IMR-90 (cell line): ENCODE results near the gene SPTB. TPM values are rescaled to one million over a fixed set of nuclear protein-coding genes. Genes with fewer than 3 reads are reported as not detected.

Experiments
- ATAC-seq: fragments of 200-7000 bp; cut with Tn5 transposase; 2 replicates; pipeline ENCODE4 v1.9.1; 2020; ENCODE audit warnings: low read depth, mild to moderate bottlenecking, moderate library complexity
- BruUV-seq: library from RNA; stranded (reverse); fragments of 400-500 nt; replicated peaks from 2 replicates; lab custom pipeline; 2021; lab: Mats Ljungman, UMichigan
- CTCF ChIA-PET: fragments of 300-600 bp; formaldehyde crosslinking; extraction: SDS; loops from one replicate; lab custom pipeline; 2021; ENCODE audit warnings: antibody characterized with exemption; lab: Yijun Ruan, JAX
- POLR2A ChIA-PET: fragments of 300-600 bp; sonication (Branson Sonifier 250); formaldehyde crosslinking; loops from one replicate; lab custom pipeline; 2022; ENCODE audit warnings: antibody characterized with exemption; ENCODE audit not compliant: unreplicated experiment; lab: Charles Lee
- DNase-seq: peaks from one replicate; pipeline ENCODE4 v3.0.0; 2013
- H2AFZ ChIP-seq: replicated peaks from 2 replicates; pipeline ENCODE3; 2013; ENCODE audit warnings: low read length, mild to moderate bottlenecking; ENCODE audit not compliant: poor library complexity
- H2AK5ac ChIP-seq: 2 replicates; pipeline ENCODE4 v1.6.1; 2013; ENCODE audit warnings: low read depth, low read length, inconsistent platforms
- H2AK9ac ChIP-seq: replicated peaks from 2 replicates; pipeline ENCODE3; 2013; ENCODE audit warnings: mild to moderate bottlenecking, low read depth, low read length, moderate library complexity; ENCODE audit not compliant: poor library complexity
- H2BK120ac ChIP-seq: 2 replicates; pipeline ENCODE4 v1.6.1; 2013; ENCODE audit warnings: low read depth, low read length, inconsistent platforms
- H2BK15ac ChIP-seq: 3 replicates; pipeline ENCODE4 v1.6.1; 2013; ENCODE audit warnings: low read depth, low read length, inconsistent platforms
- H2BK20ac ChIP-seq: 2 replicates; pipeline ENCODE4 v1.6.1; 2013; ENCODE audit warnings: low read depth, mild to moderate bottlenecking, inconsistent platforms, low read length, moderate library complexity
- H2BK5ac ChIP-seq: 2 replicates; pipeline ENCODE4 v1.6.1; 2013; ENCODE audit warnings: mild to moderate bottlenecking, low read depth, low read length, inconsistent platforms; ENCODE audit not compliant: poor library complexity, severe bottlenecking
- H3K14ac ChIP-seq: replicated peaks from 2 replicates; pipeline ENCODE4 v1.6.1; 2013; ENCODE audit warnings: low read depth, low read length, inconsistent platforms
- H3K18ac ChIP-seq: 2 replicates; pipeline ENCODE4 v1.6.1; 2013; ENCODE audit warnings: low read depth, low read length, control low read depth
- H3K23ac ChIP-seq: 2 replicates; pipeline ENCODE4 v1.6.1; 2013; ENCODE audit warnings: low read depth, low read length, inconsistent platforms
- H3K27ac ChIP-seq: 2 replicates; pipeline ENCODE4 v1.5.1; 2013; ENCODE audit warnings: mild to moderate bottlenecking, control low read depth, low read length; ENCODE audit not compliant: insufficient read depth
- H3K27me3 ChIP-seq: 2 replicates; pipeline ENCODE4 v1.6.1; 2013; ENCODE audit warnings: low read length; ENCODE audit not compliant: control insufficient read depth, insufficient read depth
- H3K36me3 ChIP-seq: 2 replicates; pipeline ENCODE4 v1.6.1; 2013; ENCODE audit warnings: low read length, mixed read lengths; ENCODE audit not compliant: control insufficient read depth, insufficient read depth
- H3K4ac ChIP-seq: 2 replicates; pipeline ENCODE4 v1.6.1; 2013; ENCODE audit warnings: low read depth, low read length, inconsistent platforms
- H3K4me1 ChIP-seq: 2 replicates; pipeline ENCODE4 v1.6.1; 2013; ENCODE audit warnings: low read length, mixed read lengths; ENCODE audit not compliant: control insufficient read depth, insufficient read depth
- H3K4me2 ChIP-seq: 2 replicates; pipeline ENCODE4 v1.6.1; 2013; ENCODE audit warnings: low read depth, mild to moderate bottlenecking, control low read depth, low read length, moderate library complexity
- H3K4me3 ChIP-seq: 2 replicates; pipeline ENCODE4 v1.5.1; 2013; ENCODE audit warnings: low read depth, mild to moderate bottlenecking, control low read depth, low read length, moderate library complexity; ENCODE audit not compliant: insufficient read depth
- H3K56ac ChIP-seq: 2 replicates; pipeline ENCODE4 v1.6.1; 2013; ENCODE audit warnings: low read length, inconsistent platforms; ENCODE audit not compliant: insufficient read depth; ENCODE audit errors: extremely low read depth
- H3K79me1 ChIP-seq, 2 experiments: 2 replicates each; pipeline ENCODE4 v1.6.1; 2013; ENCODE audit warnings: low read length in 2 of 2, inconsistent platforms in 1 of 2, low read depth in 1 of 2
- H3K9ac ChIP-seq: 2 replicates; pipeline ENCODE4 v1.6.1; 2013; ENCODE audit warnings: low read depth, low read length, control low read depth
- H3K9me1 ChIP-seq: 2 replicates; pipeline ENCODE4 v1.6.1; 2013; ENCODE audit warnings: low read length, inconsistent platforms; ENCODE audit not compliant: insufficient read depth
- H3K9me3 ChIP-seq: 2 replicates; pipeline ENCODE4 v1.6.1; 2013; ENCODE audit warnings: low read length; ENCODE audit not compliant: control insufficient read depth, insufficient read depth
- H4K20me1 ChIP-seq: 2 replicates; pipeline ENCODE4 v1.6.1; 2013; ENCODE audit warnings: low read length, inconsistent platforms; ENCODE audit not compliant: insufficient read depth
- H4K5ac ChIP-seq: 2 replicates; pipeline ENCODE4 v1.6.1; 2013; ENCODE audit warnings: mild to moderate bottlenecking, low read depth, low read length, control low read depth
- H4K8ac ChIP-seq, 2 experiments: 2 replicates each; pipeline ENCODE4 v1.6.1; 2013; ENCODE audit warnings: low read depth in 2 of 2, low read length in 2 of 2, control low read depth in 1 of 2, inconsistent platforms in 1 of 2
- H4K91ac ChIP-seq: 2 replicates; pipeline ENCODE4 v1.6.1; 2013; ENCODE audit warnings: low read depth, low read length, inconsistent platforms; ENCODE audit not compliant: insufficient read depth
- BHLHE40 ChIP-seq: fragments of 150-350 bp; IDR thresholded peaks from 2 replicates; pipeline ENCODE4 v1.6.1; 2016; ENCODE audit warnings: mild to moderate bottlenecking, low read depth, low read length
- CEBPB ChIP-seq: IDR thresholded peaks from 2 replicates; pipeline ENCODE4 v1.6.1; 2012; ENCODE audit warnings: low read depth, low read length, improper control_type of control experiment
- NFE2L2 ChIP-seq: fragments of 150-350 bp; IDR thresholded peaks from 2 replicates; pipeline ENCODE4 v1.6.1; 2016; ENCODE audit warnings: low read depth, mild to moderate bottlenecking, low read length
- WGBS, 2 experiments: methylation state at CpG; one replicate each; pipeline versions ENCODE4 v1.1.5 to v1.1.7; 2013; ENCODE audit warnings: missing lambda C conversion rate in 2 of 2; ENCODE audit not compliant: insufficient read length in 1 of 2; ENCODE audit errors: extremely low coverage in 2 of 2; 5-methylcytosine and 5-hydroxymethylcytosine counted together
- dilution Hi-C: fragments of 300-500 bp; cut with HindIII; formaldehyde crosslinking; loops from one replicate; pipeline ENCODE4 v1.14.3; 2018; ENCODE audit warnings: low sequenced_read_pairs; ENCODE audit not compliant: unreplicated experiment
- in situ Hi-C: fragments of 300-500 bp; cut with MboI; formaldehyde crosslinking; loops from 3 replicates; pipeline ENCODE4 v1.14.3; 2019; ENCODE audit warnings: low sequenced_read_pairs, inconsistent platforms, mixed read lengths
- intact Hi-C: fragments of 100-400 bp; cut with micrococcal nuclease; formaldehyde crosslinking; loops from 2 replicates; pipeline ENCODE4 v1.10.0; 2022
- polyA plus RNA-seq, 3 experiments: library from polyadenylated mRNA; depleted of rRNA; stranded (reverse); fragments of >200 nt; gene quantifications; 2 replicates each; pipeline ENCODE4 v1.2.3, GENCODE V29; 2012; ENCODE audit warnings: low replicate concordance in 1 of 3
- total RNA-seq: library from RNA; depleted of rRNA; stranded (reverse); fragments of >200 nt; gene quantifications from 2 replicates; pipeline ENCODE4 v1.2.3, GENCODE V29; 2012

SPTB gene
- total and polyA plus RNA-seq, 2 of the 4 experiments (the other 2 are of a cell fraction) = under 0.01 to 0.07 TPM

DNA sequence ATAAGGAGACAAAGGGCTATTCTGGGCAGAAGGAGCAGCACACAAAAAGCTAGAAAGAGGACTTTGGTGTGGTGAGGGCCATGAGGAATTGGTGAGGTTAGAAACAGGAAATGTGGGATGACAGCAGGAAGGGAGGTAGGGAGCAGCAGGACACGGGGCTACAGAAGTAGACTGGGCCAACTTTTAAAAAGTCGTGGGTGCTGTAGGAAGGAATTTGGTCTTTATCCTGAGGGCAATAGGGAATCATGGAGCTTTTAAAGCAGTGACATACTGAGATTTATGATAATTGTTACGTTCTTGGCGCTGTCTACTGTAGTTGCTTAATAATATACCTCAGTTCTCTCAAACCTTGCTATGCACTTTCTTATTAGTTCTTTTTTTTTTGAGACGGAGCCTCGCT lies 26.3 kb upstream of the SPTB start:
- Histone ChIP-seq H3K79me1 (no peaks in the 10 kb centered on the region), H4K8ac (no peak overlapping the region), H2AK5ac (no peak overlapping the region), H3K4me3 (no peak overlapping the region), H2BK120ac (no peak overlapping the region), H3K18ac (no peak overlapping the region), H3K4ac (no peak overlapping the region), H3K23ac (no peak overlapping the region), H3K9ac (no peak overlapping the region), H3K4me2 (no peak overlapping the region), H4K20me1 (no peaks in the 10 kb centered on the region), H4K91ac (no peak overlapping the region), H3K27me3 (peaks cover 30% of the 10 kb centered on the region), H3K9me3 (no peaks in the 10 kb centered on the region), H2AK9ac (no peak overlapping the region), H3K14ac (no peak overlapping the region), H2BK20ac (no peak overlapping the region), H2BK5ac (no peak overlapping the region), H3K27ac (no peak overlapping the region), H2BK15ac (no peak overlapping the region), H3K36me3 (no peaks in the 10 kb centered on the region), H3K9me1 (no peaks in the 10 kb centered on the region), H4K5ac (no peak overlapping the region), H3K56ac (no peak overlapping the region), H3K4me1 (no peaks in the 10 kb centered on the region), H2AFZ (no peak overlapping the region)
- no TSS peak for BruUV-seq
- intact Hi-C loops = no loop called here
- CTCF ChIA-PET = interaction anchor here (0.9 kb wide), 1 partner anchor 14 kb away, joined by 3 read pairs; no protein-coding TSS in a partner anchor
- no peak for DNase-seq
- in situ Hi-C loops = loop anchor here (25.0 kb wide), 1 partner anchor 369 kb away; the partner anchor contains the start of genes HSPA2 and PPP1R36
- POLR2A ChIA-PET = no interaction called here
- WGBS, 2 experiments = 38% methylated on average over 2 of the region's 6 CpGs; no CpG with 5 or more reads in 1 of the 2 experiments
- dilution Hi-C loops = no loop called here
- TF ChIP-seq BHLHE40 (no peak), NFE2L2 (no peak), CEBPB (no peak)
- no peak for ATAC-seq
